Activated CD8-positive, alpha-beta T cell treated with anti-CD3 and anti-CD28 coated beads for 36 hours (primary cell): ENCODE data around the gene SLC25A47. TPM values are rescaled to one million over a fixed set of nuclear protein-coding genes. Genes with fewer than 3 reads are reported as not detected.

Experiments used
- ATAC-seq: fragments of 200-7000 bp; cut with Tn5 transposase; one replicate; pipeline ENCODE4 v1.10.0; 2021; ENCODE audit warnings: mild to moderate bottlenecking, moderate library complexity
- CTCF ChIA-PET: fragments of 350-600 bp; sonication (Branson Sonifier 250); formaldehyde crosslinking; loops from one replicate; lab custom pipeline; 2021; ENCODE audit warnings: antibody characterized with exemption; lab: Charles Lee
- POLR2A ChIA-PET: fragments of 350-600 bp; sonication (Branson Sonifier 250); formaldehyde crosslinking; loops from one replicate; lab custom pipeline; 2021; ENCODE audit warnings: antibody characterized with exemption; lab: Charles Lee
- DNase-seq: peaks from one replicate; pipeline ENCODE4 v3.0.0-alpha.2; 2020
- H3K27ac Mint-ChIP-seq: one replicate; pipeline ENCODE4 v1.8.0; 2021; ENCODE audit warnings: mild to moderate bottlenecking, mixed read lengths
- H3K27me3 Mint-ChIP-seq: one replicate; pipeline ENCODE4 v1.8.0; 2021; ENCODE audit warnings: mixed read lengths
- H3K36me3 Mint-ChIP-seq: one replicate; pipeline ENCODE4 v1.8.0; 2021; ENCODE audit warnings: low read depth, mixed read lengths
- H3K4me1 Mint-ChIP-seq: one replicate; pipeline ENCODE4 v1.8.0; 2021; ENCODE audit warnings: low read depth, mixed read lengths
- H3K4me3 Mint-ChIP-seq: one replicate; pipeline ENCODE4 v1.8.0; 2021; ENCODE audit warnings: mild to moderate bottlenecking, moderate library complexity, mixed read lengths
- H3K9me3 Mint-ChIP-seq: one replicate; pipeline ENCODE4 v1.8.0; 2021; ENCODE audit warnings: mixed read lengths
- intact Hi-C: fragments of 100-400 bp; cut with micrococcal nuclease; formaldehyde crosslinking; loops from one replicate; pipeline ENCODE4 v1.10.0; 2022
- total RNA-seq, 2 experiments: library from RNA; stranded (reverse); gene quantifications; one replicate each; pipeline ENCODE4 v1.2.3, GENCODE V29; 2021
- TF ChIP-seq, protein P1 (sequence below): fragments of 200-600 bp; IDR thresholded peaks from one replicate; pipeline ENCODE4 v1.8.0; 2022; ENCODE audit warnings: antibody characterized with exemption, mild to moderate bottlenecking

The SLC25A47 gene
- total RNA-seq, 2 experiments from 2014 or later = not detected

DNA sequence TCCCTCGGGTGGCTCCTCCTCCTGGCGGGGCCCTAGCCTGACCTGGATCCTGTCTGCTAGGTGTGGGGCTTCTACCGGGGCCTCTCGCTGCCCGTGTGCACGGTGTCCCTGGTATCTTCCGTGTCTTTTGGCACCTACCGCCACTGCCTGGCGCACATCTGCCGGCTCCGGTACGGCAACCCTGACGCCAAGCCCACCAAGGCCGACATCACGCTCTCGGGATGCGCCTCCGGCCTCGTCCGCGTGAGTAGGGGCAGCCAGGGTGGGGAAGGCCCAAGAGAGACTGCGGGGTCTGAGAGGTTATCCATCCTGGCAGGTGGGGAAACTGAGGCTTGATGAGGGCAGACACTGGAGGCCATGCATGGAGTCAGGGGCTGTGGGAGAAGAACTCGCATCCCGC is 4.0 kb downstream of the SLC25A47 start:
- Mint-ChIP-seq H3K4me3 (no peak overlapping the region), H3K4me1 (no peaks in the 10 kb centered on the region), H3K27ac (no peak overlapping the region), H3K36me3 (peaks cover 1% of the 10 kb centered on the region), H3K27me3 (no peaks in the 10 kb centered on the region), H3K9me3 (no peaks in the 10 kb centered on the region)
- TF ChIP-seq, protein P1, sequence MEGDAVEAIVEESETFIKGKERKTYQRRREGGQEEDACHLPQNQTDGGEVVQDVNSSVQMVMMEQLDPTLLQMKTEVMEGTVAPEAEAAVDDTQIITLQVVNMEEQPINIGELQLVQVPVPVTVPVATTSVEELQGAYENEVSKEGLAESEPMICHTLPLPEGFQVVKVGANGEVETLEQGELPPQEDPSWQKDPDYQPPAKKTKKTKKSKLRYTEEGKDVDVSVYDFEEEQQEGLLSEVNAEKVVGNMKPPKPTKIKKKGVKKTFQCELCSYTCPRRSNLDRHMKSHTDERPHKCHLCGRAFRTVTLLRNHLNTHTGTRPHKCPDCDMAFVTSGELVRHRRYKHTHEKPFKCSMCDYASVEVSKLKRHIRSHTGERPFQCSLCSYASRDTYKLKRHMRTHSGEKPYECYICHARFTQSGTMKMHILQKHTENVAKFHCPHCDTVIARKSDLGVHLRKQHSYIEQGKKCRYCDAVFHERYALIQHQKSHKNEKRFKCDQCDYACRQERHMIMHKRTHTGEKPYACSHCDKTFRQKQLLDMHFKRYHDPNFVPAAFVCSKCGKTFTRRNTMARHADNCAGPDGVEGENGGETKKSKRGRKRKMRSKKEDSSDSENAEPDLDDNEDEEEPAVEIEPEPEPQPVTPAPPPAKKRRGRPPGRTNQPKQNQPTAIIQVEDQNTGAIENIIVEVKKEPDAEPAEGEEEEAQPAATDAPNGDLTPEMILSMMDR = no peak
- ChIA-PET CTCF (no interaction called here), POLR2A (no interaction called here)
- ATAC-seq = no peak
- intact Hi-C loops = no loop called here
- DNase-seq = no peak

DNA sequence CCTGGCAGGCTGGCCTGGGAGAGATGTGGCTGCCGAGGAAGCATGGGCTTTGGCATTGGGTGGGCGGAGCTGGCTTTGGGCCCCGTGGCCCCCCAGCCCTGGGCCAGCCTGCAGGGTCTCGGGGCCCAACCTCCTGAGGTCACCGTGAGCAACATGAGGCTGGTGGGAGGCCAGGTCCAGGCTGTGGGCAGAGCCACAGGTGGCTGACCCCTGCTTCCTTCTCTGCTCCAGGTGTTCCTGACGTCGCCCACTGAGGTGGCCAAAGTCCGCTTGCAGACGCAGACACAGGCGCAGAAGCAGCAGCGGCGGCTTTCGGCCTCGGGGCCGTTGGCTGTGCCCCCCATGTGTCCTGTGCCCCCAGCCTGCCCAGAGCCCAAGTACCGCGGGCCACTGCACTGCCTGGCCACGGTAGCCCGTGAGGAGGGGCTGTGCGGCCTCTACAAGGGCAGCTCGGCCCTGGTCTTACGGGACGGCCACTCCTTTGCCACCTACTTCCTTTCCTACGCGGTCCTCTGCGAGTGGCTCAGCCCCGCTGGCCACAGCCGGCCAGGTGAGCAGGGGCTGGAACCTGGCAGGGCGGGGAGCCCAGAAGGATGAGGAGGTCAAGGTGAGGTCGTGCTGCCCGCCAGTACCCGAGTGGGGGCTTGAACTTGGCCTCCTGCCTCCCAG is 5.5 kb downstream of the SLC25A47 start:
- CTCF ChIA-PET = no interaction called here
- DNase-seq (no peak), ATAC-seq (no peak)
- intact Hi-C loops = no loop called here
- H3K36me3 Mint-ChIP-seq = peaks cover 1% of the 10 kb centered on the region
- TF ChIP-seq, protein P1 = no peak
- H3K27me3 Mint-ChIP-seq = no peaks in the 10 kb centered on the region
- H3K27ac Mint-ChIP-seq = no peak overlapping the region
- POLR2A ChIA-PET = no interaction called here
- no peaks in the 10 kb centered on the region for H3K9me3 Mint-ChIP-seq
- no peak overlapping the region for H3K4me3 Mint-ChIP-seq
- H3K4me1 Mint-ChIP-seq = no peaks in the 10 kb centered on the region

GRCh38 chr14:100329233-100330006 is 6.3 kb downstream of the SLC25A47 start:
- no peak for DNase-seq
- no peak overlapping the region for H3K4me3 Mint-ChIP-seq
- TF ChIP-seq, protein P1 = no peak
- H3K36me3 Mint-ChIP-seq = peaks cover 2% of the 10 kb centered on the region
- intact Hi-C loops = no loop called here
- POLR2A ChIA-PET = interaction anchor here (0.6 to 1.1 kb wide), 4 partner anchors 15 to 1348 kb away, joined by 3 to 5 read pairs (median 3); no protein-coding TSS in a partner anchor
- no peaks in the 10 kb centered on the region for H3K27me3 Mint-ChIP-seq
- no peaks in the 10 kb centered on the region for H3K9me3 Mint-ChIP-seq
- CTCF ChIA-PET = no interaction called here
- no peaks in the 10 kb centered on the region for H3K4me1 Mint-ChIP-seq
- no peak overlapping the region for H3K27ac Mint-ChIP-seq
- no peak for ATAC-seq

- ChIA-PET POLR2A (interaction anchor here (0.8 to 1.2 kb wide), 4 partner anchors 15 to 44 kb away, joined by 3 to 5 read pairs (median 3); no protein-coding TSS in a partner anchor), CTCF (no interaction called here)
- H3K4me1 Mint-ChIP-seq = no peaks in the 10 kb centered on the region
- ATAC-seq = no peak
- intact Hi-C loops = no loop called here
- no peak overlapping the region for H3K4me3 Mint-ChIP-seq
- no peak for DNase-seq
- no peaks in the 10 kb centered on the region for H3K9me3 Mint-ChIP-seq
- peaks cover 8% of the 10 kb centered on the region for H3K36me3 Mint-ChIP-seq
- no peaks in the 10 kb centered on the region for H3K27me3 Mint-ChIP-seq
- TF ChIP-seq, protein P1 = no peak
- H3K27ac Mint-ChIP-seq = no peak overlapping the region
These were observed 6.8 kb downstream of the SLC25A47 start for GRCh38 chr14:100330007-100330344.

- H3K4me1 Mint-ChIP-seq = no peaks in the 10 kb centered on the region
These were observed 7.3 kb downstream of the SLC25A47 start for GRCh38 chr14:100330388-100330931.

More at GRCh38 chr14:100330388-100330931, 7.3 kb downstream of the SLC25A47 start:
- Mint-ChIP-seq H3K36me3 (peaks cover 10% of the 10 kb centered on the region), H3K4me3 (no peak overlapping the region), H3K27me3 (no peaks in the 10 kb centered on the region), H3K27ac (no peak overlapping the region), H3K9me3 (no peaks in the 10 kb centered on the region)
- DNase-seq = no peak
- intact Hi-C loops = no loop called here
- CTCF ChIA-PET = no interaction called here
- POLR2A ChIA-PET = interaction anchor here (0.8 to 1.2 kb wide), 5 partner anchors 9 to 45 kb away, joined by 3 to 6 read pairs (median 3); no protein-coding TSS in a partner anchor
- TF ChIP-seq, protein P1 = no peak
- ATAC-seq = no peak
